Right lobe of liver (tissue), 6 donors: ENCODE data around the gene PTH1R. TPM values are rescaled to one million over a fixed set of nuclear protein-coding genes. Genes with fewer than 3 reads are reported as not detected.

ENCODE experiments used
- ATAC-seq, 4 donors: fragments of 200-7000 bp; cut with Tn5 transposase; one replicate each; pipeline ENCODE4 v1.9.1; 2020; ENCODE audit warnings: mild to moderate bottlenecking in 4 of 4, moderate library complexity in 4 of 4
- DNase-seq, 3 donors: peaks; one replicate each; pipeline ENCODE4 v3.0.0-alpha.2; 2020
- H3K27ac ChIP-seq, 3 donors: fragments of 200-600 bp; one replicate each; pipeline ENCODE4 v1.8.0; 2022
- H3K27me3 ChIP-seq, 2 donors: fragments of 200-600 bp; one replicate each; pipeline ENCODE4 v1.8.0; 2022
- H3K36me3 ChIP-seq, 4 donors: fragments of 200-600 bp; sonication (generic) in 1 of 4; one replicate each; pipeline versions ENCODE4 v1.5.1 to v1.8.0; 2017 to 2022; ENCODE audit warnings: control low read depth in 1 of 4
- H3K4me1 ChIP-seq, 4 donors: fragments of 200-600 bp; sonication (generic) in 1 of 4; one replicate each; pipeline versions ENCODE4 v1.5.1 to v1.8.0; 2017 to 2022; ENCODE audit warnings: control low read depth in 1 of 4
- H3K4me3 ChIP-seq, 3 donors: fragments of 200-600 bp; one replicate each; pipeline ENCODE4 v1.8.0; 2022
- H3K9me3 ChIP-seq, 4 donors: fragments of 200-600 bp; sonication (generic) in 1 of 4; one replicate each; pipeline versions ENCODE4 v1.5.1 to v1.8.0; 2017 to 2022; ENCODE audit warnings: control low read depth in 1 of 4
- CTCF ChIP-seq, 4 donors: fragments of 200-600 bp in 3 of 4; fragments of 450-650 bp in 1 of 4; IDR thresholded peaks; one replicate each; pipeline versions ENCODE4 v1.5.1 to v1.8.0; 2016 to 2022; ENCODE audit warnings: antibody characterized with exemption in 4 of 4, mild to moderate bottlenecking in 2 of 4
- POLR2A ChIP-seq: fragments of 450-650 bp; IDR thresholded peaks from one replicate; pipeline ENCODE4 v1.6.1; 2017; ENCODE audit warnings: antibody characterized with exemption, mild to moderate bottlenecking
- WGBS: methylation state at CpG from one replicate; pipeline ENCODE4 v1.1.6; 2018; ENCODE audit warnings: low coverage, low lambda C conversion rate; ENCODE audit not compliant: insufficient coverage; ENCODE audit errors: missing lambda C conversion rate; 5-methylcytosine and 5-hydroxymethylcytosine counted together
- intact Hi-C, 2 donors: fragments of 100-400 bp; cut with DNase I; formaldehyde crosslinking; loops; one replicate each; pipeline versions ENCODE4 v1.11.2 to v1.14.1; 2022
- total RNA-seq, 6 experiments: library from RNA; depleted of rRNA in 2 of 6; stranded (reverse); fragments of >200 nt in 2 of 6; fragmentation: NEBNext Ultra II Directional in 3 of 6; extraction: Animal tissue kit (Norgen Biotek cat#: 25700) in 3 of 6; gene quantifications; one replicate each; pipeline versions ENCODE4 v1.1.0 to v1.2.4, GENCODE V29; 2016 to 2023
- donor health status: DM: no; HTN: yes; CAD: no.
- donor health status: DM: no; HTN: no; CAD: no.
- donor health status: DM: no; HTN: no; CAD: no.
- donor health status: DM: no; HTN: yes; CAD: no.
- donor health status: DM: no; HTN: yes; CAD: no.

PTH1R gene
- total RNA-seq, 6 experiments from 2014 or later, result 6.1 to 32.5 (median 16.0) TPM

GRCh38 chr3:46848271-46849044 lies 29.1 kb upstream of the PTH1R start:
- no peak overlapping the region for H3K27ac ChIP-seq
- intact Hi-C loops, result no loop called here

GRCh38 chr3:46849045-46849631 lies 28.4 kb upstream of the PTH1R start:
- 83% methylated on average over 4 of the region's 7 CpGs for WGBS

More at GRCh38 chr3:46848271-46849044, 29.1 kb upstream of the PTH1R start:
- H3K4me1 ChIP-seq, result no peaks in the 10 kb centered on the region
- ATAC-seq (no peak), DNase-seq (peak in 1 of 3 donors; percentile 51)
- H3K36me3 ChIP-seq, result no peaks in the 10 kb centered on the region
- TF ChIP-seq POLR2A (no peak), CTCF (IDR thresholded peaks at IDR 0.05) (peak; percentile 21 to 50 (median 40))
- WGBS, result 74% methylated on average over 4 of the region's 12 CpGs
- H3K4me3 ChIP-seq, result no peak overlapping the region
- no peaks in the 10 kb centered on the region for H3K9me3 ChIP-seq
- H3K27me3 ChIP-seq, result no peaks in the 10 kb centered on the region

GRCh38 chr3:46849686-46850467 lies 27.6 kb upstream of the PTH1R start:
- no peak for DNase-seq
- Histone ChIP-seq H3K4me3 (no peak overlapping the region), H3K36me3 (no peaks in the 10 kb centered on the region), H3K27me3 (no peaks in the 10 kb centered on the region), H3K9me3 (no peaks in the 10 kb centered on the region), H3K4me1 (no peaks in the 10 kb centered on the region), H3K27ac (no peak overlapping the region)
- TF ChIP-seq CTCF (IDR thresholded peaks at IDR 0.05) (no peak), POLR2A (no peak)
- intact Hi-C loops, result loop anchor here in 1 of 2 donors (10.0 kb wide), 1 partner anchor 55 kb away; no protein-coding TSS in a partner anchor
- WGBS, result 27% methylated on average over 1 of the region's 7 CpGs
- ATAC-seq, result no peak

More at GRCh38 chr3:46849045-46849631, 28.4 kb upstream of the PTH1R start:
- no peaks in the 10 kb centered on the region for H3K27me3 ChIP-seq
- no peaks in the 10 kb centered on the region for H3K9me3 ChIP-seq
- H3K36me3 ChIP-seq, result no peaks in the 10 kb centered on the region
- no peaks in the 10 kb centered on the region for H3K4me1 ChIP-seq
- TF ChIP-seq POLR2A (no peak), CTCF (IDR thresholded peaks at IDR 0.05) (no peak)
- no peak for ATAC-seq
- H3K4me3 ChIP-seq, result no peak overlapping the region
- intact Hi-C loops, result no loop called here
- H3K27ac ChIP-seq, result no peak overlapping the region
- peak in 1 of 3 donors; percentile 34 for DNase-seq

- TF ChIP-seq CTCF (IDR thresholded peaks at IDR 0.05) (no peak), POLR2A (no peak)
- DNase-seq (no peak), ATAC-seq (no peak)
- 71% methylated on average over 1 of the region's 1 CpG for WGBS
- intact Hi-C loops, result loop anchor here in 1 of 2 donors (10.0 kb wide), 1 partner anchor 54 kb away; no protein-coding TSS in a partner anchor
- Histone ChIP-seq H3K27ac (no peak overlapping the region), H3K4me1 (no peaks in the 10 kb centered on the region), H3K27me3 (no peaks in the 10 kb centered on the region), H3K4me3 (no peak overlapping the region), H3K9me3 (no peaks in the 10 kb centered on the region), H3K36me3 (no peaks in the 10 kb centered on the region)
These were observed 27.1 kb upstream of the PTH1R start for GRCh38 chr3:46850468-46850779.
